MM.1S (cell line): ENCODE data around the gene TMEM184A.

Source experiments
- EZH2 ChIP-seq: fragments of 300-600 bp; sonication (generic); optimal IDR thresholded peaks from 2 replicates; pipeline ENCODE3; 2017; ENCODE audit warnings: low read depth, mild to moderate bottlenecking, antibody characterized with exemption, low read length, mixed read lengths
- TF ChIP-seq, protein P1 (sequence below): fragments of 300-600 bp; sonication (generic); IDR thresholded peaks from 2 replicates; pipeline ENCODE4 v1.5.1; 2016; ENCODE audit warnings: antibody characterized with exemption, low read length, mixed read lengths

DNA sequence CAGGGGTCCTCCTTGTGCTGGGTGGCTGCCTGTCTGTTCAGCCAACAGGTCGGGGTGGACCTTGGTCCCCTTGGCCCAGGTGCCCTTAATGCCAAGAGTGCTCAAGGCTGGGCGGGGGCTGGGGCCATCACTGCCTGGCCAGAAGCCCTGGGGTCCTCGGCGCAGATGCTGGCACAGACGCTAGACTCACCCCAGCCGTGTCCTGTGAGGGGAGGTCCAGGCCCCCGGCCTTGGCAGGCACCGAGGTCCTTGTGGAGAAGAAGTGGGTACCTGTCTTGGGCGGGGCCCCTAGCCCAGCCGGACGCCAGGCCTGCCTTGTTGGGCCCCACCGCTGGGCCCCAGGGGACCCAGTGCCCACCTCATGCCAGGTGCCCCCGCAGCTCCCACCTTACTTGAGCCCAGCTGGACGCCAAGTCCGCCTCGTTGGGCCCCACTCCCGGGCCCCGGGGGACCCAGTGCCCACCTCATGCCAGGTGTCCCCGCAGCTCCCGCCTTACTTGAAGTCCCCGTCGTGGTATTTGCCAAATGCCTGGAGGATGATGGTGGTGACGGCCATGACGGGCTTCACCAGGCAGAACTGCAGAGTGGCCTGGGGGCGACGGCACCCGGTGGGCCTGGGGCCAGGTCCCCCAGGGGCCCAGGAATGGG is 6.5 kb downstream of the TMEM184A start:
- TF ChIP-seq, protein P1, sequence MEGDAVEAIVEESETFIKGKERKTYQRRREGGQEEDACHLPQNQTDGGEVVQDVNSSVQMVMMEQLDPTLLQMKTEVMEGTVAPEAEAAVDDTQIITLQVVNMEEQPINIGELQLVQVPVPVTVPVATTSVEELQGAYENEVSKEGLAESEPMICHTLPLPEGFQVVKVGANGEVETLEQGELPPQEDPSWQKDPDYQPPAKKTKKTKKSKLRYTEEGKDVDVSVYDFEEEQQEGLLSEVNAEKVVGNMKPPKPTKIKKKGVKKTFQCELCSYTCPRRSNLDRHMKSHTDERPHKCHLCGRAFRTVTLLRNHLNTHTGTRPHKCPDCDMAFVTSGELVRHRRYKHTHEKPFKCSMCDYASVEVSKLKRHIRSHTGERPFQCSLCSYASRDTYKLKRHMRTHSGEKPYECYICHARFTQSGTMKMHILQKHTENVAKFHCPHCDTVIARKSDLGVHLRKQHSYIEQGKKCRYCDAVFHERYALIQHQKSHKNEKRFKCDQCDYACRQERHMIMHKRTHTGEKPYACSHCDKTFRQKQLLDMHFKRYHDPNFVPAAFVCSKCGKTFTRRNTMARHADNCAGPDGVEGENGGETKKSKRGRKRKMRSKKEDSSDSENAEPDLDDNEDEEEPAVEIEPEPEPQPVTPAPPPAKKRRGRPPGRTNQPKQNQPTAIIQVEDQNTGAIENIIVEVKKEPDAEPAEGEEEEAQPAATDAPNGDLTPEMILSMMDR: no peak
- TF ChIP-seq EZH2: no peak
